Esophagus (tissue), 2 donors: Measurements from ENCODE around the gene GPR183. TPM values are rescaled to one million over a fixed set of nuclear protein-coding genes. Genes with fewer than 3 reads are reported as not detected.

ENCODE experiments used
- H3K27ac ChIP-seq, 2 donors: one replicate each; pipeline ENCODE4 v1.5.1; 2013; ENCODE audit warnings: low read depth in 2 of 2, mild to moderate bottlenecking in 2 of 2, inconsistent platforms in 1 of 2, low read length in 1 of 2, moderate library complexity in 1 of 2
- H3K27me3 ChIP-seq, 2 donors: one replicate each; pipeline ENCODE4 v1.6.1; 2013; ENCODE audit warnings: low read length in 2 of 2, control low read depth in 1 of 2, mild to moderate bottlenecking in 1 of 2; ENCODE audit not compliant: insufficient read depth in 2 of 2, control insufficient read depth in 1 of 2
- H3K36me3 ChIP-seq, 2 donors: one replicate each; pipeline ENCODE4 v1.6.1; 2013; ENCODE audit warnings: low read length in 1 of 2; ENCODE audit not compliant: control insufficient read depth in 2 of 2, insufficient read depth in 2 of 2
- H3K4me1 ChIP-seq, 2 donors: one replicate each; pipeline ENCODE4 v1.6.1; 2013; ENCODE audit warnings: low read length in 1 of 2; ENCODE audit not compliant: control insufficient read depth in 2 of 2, insufficient read depth in 2 of 2
- H3K4me3 ChIP-seq, 2 donors: one replicate each; pipeline ENCODE4 v1.5.1; 2013; ENCODE audit warnings: low read length in 2 of 2, mild to moderate bottlenecking in 2 of 2, low read depth in 1 of 2, moderate library complexity in 1 of 2
- H3K9me3 ChIP-seq, 2 donors: one replicate each; pipeline ENCODE4 v1.6.1; 2013; ENCODE audit warnings: mild to moderate bottlenecking in 2 of 2, low read depth in 1 of 2, low read length in 1 of 2, moderate library complexity in 1 of 2; ENCODE audit not compliant: control insufficient read depth in 2 of 2, insufficient read depth in 1 of 2
- WGBS, 2 donors: extraction: QIAGEN DNeasy Blood & Tissue Kit; methylation state at CpG; one replicate each; pipeline ENCODE4 v1.1.7; 2013; 5-methylcytosine and 5-hydroxymethylcytosine counted together
- polyA plus RNA-seq, 2 donors: library from polyadenylated mRNA; stranded (reverse); fragments of 200-250 nt; gene quantifications; one replicate each; pipeline ENCODE4 v1.2.3, GENCODE V29; 2013
- donor health status: healthy with polysubstance abuse.
- donor health status: Bipolar disorder and iron deficiency.

The GPR183 gene
- polyA plus RNA-seq, 2 donors: 1.5 to 2.2 TPM

- WGBS, 2 donors: 77 to 80% methylated on average over 6 of the region's 6 CpGs
- no peaks in the 10 kb centered on the region for H3K27me3 ChIP-seq
- H3K4me1 ChIP-seq: peaks cover 4 to 5% of the 10 kb centered on the region in 2 donors
- H3K4me3 ChIP-seq: no peak overlapping the region
- peak overlapping the region; percentile 1 to 35 for H3K27ac ChIP-seq
- no peaks in the 10 kb centered on the region for H3K9me3 ChIP-seq
- peaks cover 0 to 3% of the 10 kb centered on the region in 2 donors for H3K36me3 ChIP-seq
Observed at GRCh38 chr13:99315186-99315585, 8.0 kb upstream of the GPR183 start.

GRCh38 chr13:99314640-99315176 is 7.5 kb upstream of the GPR183 start:
- Histone ChIP-seq H3K4me3 (no peak overlapping the region), H3K9me3 (no peaks in the 10 kb centered on the region), H3K4me1 (peaks cover 4 to 5% of the 10 kb centered on the region in 2 donors), H3K36me3 (peaks cover 0 to 2% of the 10 kb centered on the region in 2 donors), H3K27me3 (no peaks in the 10 kb centered on the region), H3K27ac (peak overlapping the region in 1 of 2 donors; percentile 1)
- WGBS, 2 donors: 68 to 70% methylated on average over 10 of the region's 10 CpGs

- Histone ChIP-seq H3K9me3 (no peaks in the 10 kb centered on the region), H3K27me3 (no peaks in the 10 kb centered on the region), H3K36me3 (no peaks in the 10 kb centered on the region), H3K4me1 (peaks cover 4 to 5% of the 10 kb centered on the region in 2 donors), H3K27ac (no peak overlapping the region), H3K4me3 (no peak overlapping the region)
- 57 to 81% methylated on average over 1 of the region's 1 CpG for WGBS, 2 donors
Observed at GRCh38 chr13:99313941-99314340, 6.7 kb upstream of the GPR183 start.

GRCh38 chr13:99313501-99313900 is 6.3 kb upstream of the GPR183 start:
- Histone ChIP-seq H3K4me1 (peaks cover 4 to 5% of the 10 kb centered on the region in 2 donors), H3K9me3 (no peaks in the 10 kb centered on the region), H3K27ac (peak overlapping the region; percentile 12 to 14), H3K4me3 (no peak overlapping the region), H3K36me3 (peaks cover 0 to under 1% of the 10 kb centered on the region in 2 donors), H3K27me3 (no peaks in the 10 kb centered on the region)
- WGBS, 2 donors: 62 to 68% methylated on average over 3 of the region's 3 CpGs

DNA sequence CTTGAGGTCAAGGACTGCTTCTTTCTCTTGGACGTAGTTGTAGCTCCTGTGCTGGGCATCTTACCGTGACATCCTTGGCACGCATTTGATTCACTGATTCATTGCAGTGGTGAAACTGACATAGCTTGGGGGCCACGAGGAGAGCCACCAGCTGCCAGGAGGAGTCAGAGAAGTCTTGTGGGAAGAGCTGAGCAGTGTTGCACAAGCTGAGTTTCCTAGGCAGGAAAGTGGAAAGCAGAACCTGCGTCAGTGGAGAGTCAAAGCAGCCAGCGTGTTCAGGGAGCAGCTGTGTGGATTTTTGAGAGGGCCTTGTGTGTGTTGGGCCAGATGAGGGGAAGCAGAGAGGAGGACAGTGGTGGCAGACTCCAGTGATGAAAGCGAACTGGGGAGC is 5.3 kb upstream of the GPR183 start:
- H3K27me3 ChIP-seq: no peaks in the 10 kb centered on the region
- H3K36me3 ChIP-seq: peaks cover 0 to 2% of the 10 kb centered on the region in 2 donors
- peaks cover 4 to 5% of the 10 kb centered on the region in 2 donors for H3K4me1 ChIP-seq
- H3K9me3 ChIP-seq: no peaks in the 10 kb centered on the region
- peak overlapping the region in 1 of 2 donors; percentile 6 for H3K27ac ChIP-seq
- no peak overlapping the region for H3K4me3 ChIP-seq
- 77 to 80% methylated on average over 7 of the region's 7 CpGs for WGBS, 2 donors

- 86 to 89% methylated on average over 10 of the region's 10 CpGs for WGBS, 2 donors
Observed at GRCh38 chr13:99311748-99312492, 4.7 kb upstream of the GPR183 start.

GRCh38 chr13:99311137-99311536 is 3.9 kb upstream of the GPR183 start:
- peak overlapping the region in 1 of 2 donors; percentile 40 for H3K27ac ChIP-seq

More at GRCh38 chr13:99311748-99312492, 4.7 kb upstream of the GPR183 start:
- Histone ChIP-seq H3K27me3 (no peaks in the 10 kb centered on the region), H3K9me3 (no peaks in the 10 kb centered on the region), H3K27ac (peak overlapping the region; percentile 4 to 65), H3K4me3 (no peak overlapping the region), H3K4me1 (peaks cover 4 to 5% of the 10 kb centered on the region in 2 donors), H3K36me3 (peaks cover 0 to 2% of the 10 kb centered on the region in 2 donors)

DNA sequence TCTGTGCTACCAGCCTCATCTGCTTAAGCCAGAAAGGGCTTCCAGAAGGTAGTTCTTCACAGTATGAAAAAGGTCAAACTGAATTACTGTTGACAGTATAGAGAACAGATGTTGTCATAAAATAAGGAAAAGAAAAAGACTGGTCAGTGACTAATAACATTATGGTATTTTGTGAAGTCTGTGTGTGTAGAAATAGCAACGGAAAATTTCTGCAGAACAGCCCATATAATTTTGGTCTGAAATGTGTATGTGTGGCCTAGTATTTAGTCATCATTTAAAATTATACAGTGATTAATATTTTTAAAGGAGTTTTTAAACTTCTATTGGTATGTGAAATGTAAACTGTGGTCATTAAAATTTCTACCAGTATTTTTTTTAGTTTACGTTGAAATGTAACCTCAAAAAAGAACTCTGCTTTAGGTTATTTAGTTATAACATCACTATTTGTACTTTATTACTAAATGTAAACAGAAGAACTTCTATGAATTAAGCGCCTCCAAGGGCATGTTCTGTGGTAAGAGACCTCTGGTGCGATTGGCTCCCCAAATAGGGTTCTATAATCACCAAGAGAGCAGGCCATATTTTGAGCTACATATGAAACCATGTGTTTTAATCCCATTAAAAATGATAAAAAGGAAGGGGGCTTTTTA is 3.3 kb upstream of the GPR183 start:
- no peaks in the 10 kb centered on the region for H3K9me3 ChIP-seq
- H3K27me3 ChIP-seq: no peaks in the 10 kb centered on the region
- no peak overlapping the region for H3K27ac ChIP-seq
- H3K36me3 ChIP-seq: peaks cover 0 to 2% of the 10 kb centered on the region in 2 donors
- peaks cover 3 to 5% of the 10 kb centered on the region in 2 donors for H3K4me1 ChIP-seq
- H3K4me3 ChIP-seq: no peak overlapping the region
- 72 to 76% methylated on average over 4 of the region's 4 CpGs for WGBS, 2 donors

More at GRCh38 chr13:99311137-99311536, 3.9 kb upstream of the GPR183 start:
- peaks cover 0 to 2% of the 10 kb centered on the region in 2 donors for H3K36me3 ChIP-seq
- H3K4me3 ChIP-seq: no peak overlapping the region
- H3K27me3 ChIP-seq: no peaks in the 10 kb centered on the region
- 81 to 85% methylated on average over 4 of the region's 4 CpGs for WGBS, 2 donors
- no peaks in the 10 kb centered on the region for H3K9me3 ChIP-seq
- peaks cover 4 to 5% of the 10 kb centered on the region in 2 donors for H3K4me1 ChIP-seq

DNA sequence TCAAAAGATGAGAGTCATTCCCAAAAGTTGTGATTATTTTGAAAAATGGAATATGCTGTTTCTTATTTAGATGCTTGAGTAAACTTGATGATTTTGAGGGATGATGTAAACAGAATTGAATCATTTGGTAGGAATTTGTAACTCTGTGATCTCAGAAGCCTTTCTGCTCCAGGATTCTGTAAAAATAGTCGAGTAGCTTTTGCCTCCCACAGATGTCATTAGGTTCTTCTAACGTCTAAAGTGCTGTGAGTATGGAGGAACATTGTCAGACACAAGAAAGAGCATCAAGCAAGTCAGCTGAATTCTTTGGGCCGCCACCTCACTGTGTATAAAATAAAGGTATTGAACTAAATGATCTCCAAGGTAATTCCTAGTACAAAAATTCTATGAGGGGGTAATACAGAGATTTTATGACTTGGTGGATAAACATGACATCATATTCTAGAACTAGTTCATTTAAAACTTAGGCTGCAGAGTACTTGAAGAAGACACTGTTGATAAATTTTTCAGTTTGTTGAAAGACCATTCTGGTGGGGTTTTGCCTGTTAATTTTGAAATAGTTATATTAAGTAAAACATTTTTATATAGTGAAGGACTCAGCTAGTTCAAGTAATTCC is 1.4 kb upstream of the GPR183 start:
- H3K4me3 ChIP-seq: no peak overlapping the region
- 72 to 79% methylated on average over 3 of the region's 3 CpGs for WGBS, 2 donors
- H3K27ac ChIP-seq: no peak overlapping the region
- H3K4me1 ChIP-seq: peaks cover 3 to 5% of the 10 kb centered on the region in 2 donors
- H3K36me3 ChIP-seq: peaks cover 5 to 6% of the 10 kb centered on the region in 2 donors
- H3K9me3 ChIP-seq: peaks cover 0 to 4% of the 10 kb centered on the region in 2 donors
- H3K27me3 ChIP-seq: no peaks in the 10 kb centered on the region
